ENCODE results near the gene IL4R.

GRCh38 chr16:27370318-27370717, 56.5 kb downstream of the IL4R start:
- TF ChIP-seq POLR2AphosphoS5 (IDR thresholded peaks at IDR 0.05; ENCODE audit: low read depth, low read length) (no peak), CTCF (IDR thresholded peaks at IDR 0.05; ENCODE audit: control extremely low read depth in 1 of 3, insufficient read depth in 1 of 3, low read depth in 1 of 3, low read length in 3 of 3) (no peak), PHF8 (conservative IDR thresholded peaks at IDR 0.05; ENCODE audit: low read depth, low read length) (no peak), MAFK (IDR thresholded peaks at IDR 0.05; ENCODE audit: low read depth, low read length) (no peak), EP300 (IDR thresholded peaks at IDR 0.05; ENCODE audit: borderline replicate concordance in 1 of 2, low read depth in 2 of 2, low read length in 2 of 2) (no peak), POLR2A (IDR thresholded peaks at IDR 0.05; ENCODE audit: control extremely low read depth in 1 of 2, low read depth in 2 of 2, low read length in 2 of 2) (no peak), CEBPB (IDR thresholded peaks at IDR 0.05; ENCODE audit: low read depth, low read length) (no peak), EZH2 (IDR thresholded peaks at IDR 0.05; ENCODE audit: low read depth, low read length, severe bottlenecking) (no peak)

Data from H1 (cell line).